ENCODE measurements around the gene LCN10.
"Not testable (repeated sequence)": the region's sequence is repeated elsewhere in the genome, so short reads cannot be mapped to it uniquely, and the experiment has no call there.

LCN10 gene

GRCh38 chr9:136718345-136719194 lies 24.2 kb downstream of the LCN10 start:
- DNase-seq, result no peak

- DNase-seq, result no peak
These were observed 25.3 kb downstream of the LCN10 start for GRCh38 chr9:136717399-136717798.

- DNase-seq, result no peak
These were observed 27.9 kb downstream of the LCN10 start for GRCh38 chr9:136714893-136715274.

GRCh38 chr9:136714096-136714892 lies 28.4 kb downstream of the LCN10 start:
- no peak for DNase-seq

GRCh38 chr9:136713550-136713949 lies 29.2 kb downstream of the LCN10 start:
- DNase-seq, result no peak

GRCh38 chr9:136712690-136713544 lies 29.8 kb downstream of the LCN10 start:
- no peak for DNase-seq

GRCh38 chr9:136711751-136712689 lies 30.7 kb downstream of the LCN10 start, which contains the start of gene DIPK1B:
Gene DIPK1B, plus strand, starts transcription at chr9:136712572. Its CDS starts 94 bp downstream, at chr9:136712666.
- no peak for DNase-seq

- not testable (repeated sequence) for DNase-seq
These were observed 31.5 kb downstream of the LCN10 start for GRCh38 chr9:136711219-136711648.

GRCh38 chr9:136710543-136710942 lies 32.2 kb downstream of the LCN10 start:
- no peak for DNase-seq

GRCh38 chr9:136709454-136710109 lies 33.2 kb downstream of the LCN10 start:
- DNase-seq, result no peak

- DNase-seq, result no peak
These were observed 34.8 kb downstream of the LCN10 start for GRCh38 chr9:136707849-136708517.

- DNase-seq, result no peak
These were observed 35.7 kb downstream of the LCN10 start for GRCh38 chr9:136707011-136707410.

- no peak for DNase-seq
These were observed 37.2 kb downstream of the LCN10 start for GRCh38 chr9:136705564-136705963.

- DNase-seq, result not testable (repeated sequence)
These were observed 38.0 kb downstream of the LCN10 start for GRCh38 chr9:136704741-136705140.

GRCh38 chr9:136703276-136703860 lies 39.4 kb downstream of the LCN10 start:
- DNase-seq, result no peak

- no peak for DNase-seq
These were observed 41.1 kb downstream of the LCN10 start for GRCh38 chr9:136701668-136702053.

- no peak for DNase-seq
These were observed 41.6 kb downstream of the LCN10 start for GRCh38 chr9:136700959-136701667.

- DNase-seq, result no peak
These were observed 42.4 kb downstream of the LCN10 start for GRCh38 chr9:136700304-136700703.

- DNase-seq, result no peak
These were observed 44.0 kb downstream of the LCN10 start for GRCh38 chr9:136698635-136699246.

Data from GOT3 (cell line).